Activated T-cell treated with anti-CD3 and anti-CD28 coated beads, Interleukin-2, amount 50 U/mL, for 4 hours (primary cell): ENCODE results near the gene CYP24A1. TPM values are rescaled to one million over a fixed set of nuclear protein-coding genes. Genes with fewer than 3 reads are reported as not detected.

Source experiments
- ATAC-seq, 2 donors: fragments of 200-7000 bp; cut with Tn5 transposase; one replicate each; pipeline ENCODE4 v1.10.0; 2021
- DNase-seq: peaks from one replicate; pipeline ENCODE4 v3.0.0-alpha.2; 2020
- H3K27me3 Mint-ChIP-seq: one replicate; pipeline ENCODE4 v1.8.0; 2021; ENCODE audit warnings: low read depth, mixed read lengths
- H3K36me3 Mint-ChIP-seq: one replicate; pipeline ENCODE4 v1.8.0; 2022; ENCODE audit warnings: mixed read lengths; ENCODE audit not compliant: insufficient read depth
- H3K4me1 Mint-ChIP-seq: one replicate; pipeline ENCODE4 v1.8.0; 2021; ENCODE audit warnings: low read depth, mixed read lengths
- H3K4me3 Mint-ChIP-seq: one replicate; pipeline ENCODE4 v1.8.0; 2021; ENCODE audit warnings: mild to moderate bottlenecking, moderate library complexity, mixed read lengths
- H3K9me3 Mint-ChIP-seq: one replicate; pipeline ENCODE4 v1.8.0; 2021; ENCODE audit warnings: mixed read lengths
- total RNA-seq, 3 donors: library from RNA; stranded (reverse); gene quantifications; one replicate each; pipeline ENCODE4 v1.2.1, GENCODE V29; 2021

The CYP24A1 gene
- total RNA-seq, 3 donors from 2014 or later, result not detected

- ATAC-seq (no peak), DNase-seq (no peak)
- no peaks in the 10 kb centered on the region for H3K36me3 Mint-ChIP-seq
- H3K27me3 Mint-ChIP-seq, result peaks cover 8% of the 10 kb centered on the region
- no peaks in the 10 kb centered on the region for H3K9me3 Mint-ChIP-seq
- no peak overlapping the region for H3K4me3 Mint-ChIP-seq
- no peaks in the 10 kb centered on the region for H3K4me1 Mint-ChIP-seq
Observed at GRCh38 chr20:54104781-54105180, 69.0 kb downstream of the CYP24A1 start.

- ATAC-seq (no peak), DNase-seq (no peak)
- no peaks in the 10 kb centered on the region for H3K4me1 Mint-ChIP-seq
- H3K9me3 Mint-ChIP-seq, result no peaks in the 10 kb centered on the region
- no peak overlapping the region for H3K4me3 Mint-ChIP-seq
- peaks cover 8% of the 10 kb centered on the region for H3K27me3 Mint-ChIP-seq
- no peaks in the 10 kb centered on the region for H3K36me3 Mint-ChIP-seq
Observed at GRCh38 chr20:54103762-54104600, 69.8 kb downstream of the CYP24A1 start.

Other genes with a start within 250 kb of the CYP24A1 start
- under 1 TPM in 1 of 3 donors, not detected in 2; 0.40 TPM for gene BCAS1, start 103.4 kb downstream of the CYP24A1 start, total RNA-seq
- gene PFDN4, start 34.1 kb upstream of the CYP24A1 start, total RNA-seq, result 10 to 100 TPM; 69.5 to 79.9 (median 78.9) TPM